Measurements from ENCODE around the gene ATF6. TPM values are rescaled to one million over a fixed set of nuclear protein-coding genes. Genes with fewer than 3 reads are reported as not detected.

Gene ATF6
- total and polyA plus RNA-seq, 4 donors: 10.0 to 22.5 (median 13.4) TPM

DNA sequence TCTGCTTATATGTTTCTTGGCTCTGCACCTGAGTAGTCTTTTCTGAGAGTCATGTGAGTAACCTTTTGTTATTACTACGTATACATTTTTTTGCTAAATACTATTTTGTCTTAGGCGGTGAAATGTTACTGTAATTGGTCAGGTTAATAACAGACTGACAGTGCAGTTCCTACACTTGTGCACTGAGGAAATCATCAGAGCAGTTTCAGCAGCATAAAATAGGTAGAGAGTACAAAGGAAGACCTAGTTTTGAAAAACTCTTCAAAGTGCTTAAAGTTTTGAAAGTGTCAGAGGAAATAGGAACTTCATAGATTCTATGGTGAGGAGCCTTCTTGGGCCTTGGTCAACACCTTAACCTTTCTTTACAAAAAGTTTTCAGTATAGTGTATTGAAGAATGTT, 11.1 kb downstream of the ATF6 start:
- TF ChIP-seq EGR1 (IDR thresholded peaks at IDR 0.05; ENCODE audit: low read depth in 2 of 2) (no peak), SP1 (IDR thresholded peaks at IDR 0.05) (no peak), FOXA1 (IDR thresholded peaks at IDR 0.05) (no peak), RXRA (IDR thresholded peaks at IDR 0.05) (no peak), FOXA2 (IDR thresholded peaks at IDR 0.05) (no peak), NR2F2 (IDR thresholded peaks at IDR 0.05) (no peak), HNF4A (conservative IDR thresholded peaks at IDR 0.05) (no peak), YY1 (IDR thresholded peaks at IDR 0.05) (no peak), RAD21 (IDR thresholded peaks at IDR 0.05) (no peak), JUND (IDR thresholded peaks at IDR 0.05) (no peak), GABPA (IDR thresholded peaks at IDR 0.05 in 1 of 2, conservative IDR thresholded peaks at IDR 0.05 in 1 of 2) (no peak), HNF4G (IDR thresholded peaks at IDR 0.05) (no peak), TAF1 (conservative IDR thresholded peaks at IDR 0.05) (no peak)
- TF ChIP-seq, protein P1, sequence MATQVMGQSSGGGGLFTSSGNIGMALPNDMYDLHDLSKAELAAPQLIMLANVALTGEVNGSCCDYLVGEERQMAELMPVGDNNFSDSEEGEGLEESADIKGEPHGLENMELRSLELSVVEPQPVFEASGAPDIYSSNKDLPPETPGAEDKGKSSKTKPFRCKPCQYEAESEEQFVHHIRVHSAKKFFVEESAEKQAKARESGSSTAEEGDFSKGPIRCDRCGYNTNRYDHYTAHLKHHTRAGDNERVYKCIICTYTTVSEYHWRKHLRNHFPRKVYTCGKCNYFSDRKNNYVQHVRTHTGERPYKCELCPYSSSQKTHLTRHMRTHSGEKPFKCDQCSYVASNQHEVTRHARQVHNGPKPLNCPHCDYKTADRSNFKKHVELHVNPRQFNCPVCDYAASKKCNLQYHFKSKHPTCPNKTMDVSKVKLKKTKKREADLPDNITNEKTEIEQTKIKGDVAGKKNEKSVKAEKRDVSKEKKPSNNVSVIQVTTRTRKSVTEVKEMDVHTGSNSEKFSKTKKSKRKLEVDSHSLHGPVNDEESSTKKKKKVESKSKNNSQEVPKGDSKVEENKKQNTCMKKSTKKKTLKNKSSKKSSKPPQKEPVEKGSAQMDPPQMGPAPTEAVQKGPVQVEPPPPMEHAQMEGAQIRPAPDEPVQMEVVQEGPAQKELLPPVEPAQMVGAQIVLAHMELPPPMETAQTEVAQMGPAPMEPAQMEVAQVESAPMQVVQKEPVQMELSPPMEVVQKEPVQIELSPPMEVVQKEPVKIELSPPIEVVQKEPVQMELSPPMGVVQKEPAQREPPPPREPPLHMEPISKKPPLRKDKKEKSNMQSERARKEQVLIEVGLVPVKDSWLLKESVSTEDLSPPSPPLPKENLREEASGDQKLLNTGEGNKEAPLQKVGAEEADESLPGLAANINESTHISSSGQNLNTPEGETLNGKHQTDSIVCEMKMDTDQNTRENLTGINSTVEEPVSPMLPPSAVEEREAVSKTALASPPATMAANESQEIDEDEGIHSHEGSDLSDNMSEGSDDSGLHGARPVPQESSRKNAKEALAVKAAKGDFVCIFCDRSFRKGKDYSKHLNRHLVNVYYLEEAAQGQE (IDR thresholded peaks at IDR 0.05): no peak
- TF ChIP-seq, protein P2, sequence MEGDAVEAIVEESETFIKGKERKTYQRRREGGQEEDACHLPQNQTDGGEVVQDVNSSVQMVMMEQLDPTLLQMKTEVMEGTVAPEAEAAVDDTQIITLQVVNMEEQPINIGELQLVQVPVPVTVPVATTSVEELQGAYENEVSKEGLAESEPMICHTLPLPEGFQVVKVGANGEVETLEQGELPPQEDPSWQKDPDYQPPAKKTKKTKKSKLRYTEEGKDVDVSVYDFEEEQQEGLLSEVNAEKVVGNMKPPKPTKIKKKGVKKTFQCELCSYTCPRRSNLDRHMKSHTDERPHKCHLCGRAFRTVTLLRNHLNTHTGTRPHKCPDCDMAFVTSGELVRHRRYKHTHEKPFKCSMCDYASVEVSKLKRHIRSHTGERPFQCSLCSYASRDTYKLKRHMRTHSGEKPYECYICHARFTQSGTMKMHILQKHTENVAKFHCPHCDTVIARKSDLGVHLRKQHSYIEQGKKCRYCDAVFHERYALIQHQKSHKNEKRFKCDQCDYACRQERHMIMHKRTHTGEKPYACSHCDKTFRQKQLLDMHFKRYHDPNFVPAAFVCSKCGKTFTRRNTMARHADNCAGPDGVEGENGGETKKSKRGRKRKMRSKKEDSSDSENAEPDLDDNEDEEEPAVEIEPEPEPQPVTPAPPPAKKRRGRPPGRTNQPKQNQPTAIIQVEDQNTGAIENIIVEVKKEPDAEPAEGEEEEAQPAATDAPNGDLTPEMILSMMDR (IDR thresholded peaks at IDR 0.05; ENCODE audit: low read depth, low read length, missing input control): no peak
- TF ChIP-seq, protein P3, sequence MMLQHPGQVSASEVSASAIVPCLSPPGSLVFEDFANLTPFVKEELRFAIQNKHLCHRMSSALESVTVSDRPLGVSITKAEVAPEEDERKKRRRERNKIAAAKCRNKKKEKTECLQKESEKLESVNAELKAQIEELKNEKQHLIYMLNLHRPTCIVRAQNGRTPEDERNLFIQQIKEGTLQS (IDR thresholded peaks at IDR 0.05): no peak
- TF ChIP-seq, protein P4, sequence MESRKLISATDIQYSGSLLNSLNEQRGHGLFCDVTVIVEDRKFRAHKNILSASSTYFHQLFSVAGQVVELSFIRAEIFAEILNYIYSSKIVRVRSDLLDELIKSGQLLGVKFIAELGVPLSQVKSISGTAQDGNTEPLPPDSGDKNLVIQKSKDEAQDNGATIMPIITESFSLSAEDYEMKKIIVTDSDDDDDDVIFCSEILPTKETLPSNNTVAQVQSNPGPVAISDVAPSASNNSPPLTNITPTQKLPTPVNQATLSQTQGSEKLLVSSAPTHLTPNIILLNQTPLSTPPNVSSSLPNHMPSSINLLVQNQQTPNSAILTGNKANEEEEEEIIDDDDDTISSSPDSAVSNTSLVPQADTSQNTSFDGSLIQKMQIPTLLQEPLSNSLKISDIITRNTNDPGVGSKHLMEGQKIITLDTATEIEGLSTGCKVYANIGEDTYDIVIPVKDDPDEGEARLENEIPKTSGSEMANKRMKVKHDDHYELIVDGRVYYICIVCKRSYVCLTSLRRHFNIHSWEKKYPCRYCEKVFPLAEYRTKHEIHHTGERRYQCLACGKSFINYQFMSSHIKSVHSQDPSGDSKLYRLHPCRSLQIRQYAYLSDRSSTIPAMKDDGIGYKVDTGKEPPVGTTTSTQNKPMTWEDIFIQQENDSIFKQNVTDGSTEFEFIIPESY (IDR thresholded peaks at IDR 0.05): no peak
- TF ChIP-seq, protein P5, sequence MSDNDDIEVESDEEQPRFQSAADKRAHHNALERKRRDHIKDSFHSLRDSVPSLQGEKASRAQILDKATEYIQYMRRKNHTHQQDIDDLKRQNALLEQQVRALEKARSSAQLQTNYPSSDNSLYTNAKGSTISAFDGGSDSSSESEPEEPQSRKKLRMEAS (IDR thresholded peaks at IDR 0.05): no peak
- no peak overlapping the region for H3K4me3 ChIP-seq (ENCODE audit: low read depth in 1 of 3, low read length in 3 of 3)
- H3K36me3 ChIP-seq (ENCODE audit: control insufficient read depth in 4 of 4, insufficient read depth in 3 of 4, low read depth in 1 of 4, low read length in 3 of 4): peaks cover 0 to 11% (median 7%) of the 10 kb centered on the region in 4 donors
- H3K4me1 ChIP-seq (ENCODE audit: control insufficient read depth in 4 of 4, insufficient read depth in 4 of 4, low read length in 3 of 4): peaks cover 0 to 9% (median 2%) of the 10 kb centered on the region in 4 donors
- no peak overlapping the region for H3K27ac ChIP-seq (ENCODE audit: low read depth in 1 of 2, low read length in 2 of 2)
- 92% methylated on average over 2 of the region's 2 CpGs for WGBS
- H3K9me3 ChIP-seq (ENCODE audit: control insufficient read depth in 4 of 4, low read length in 3 of 4): no peaks in the 10 kb centered on the region
- H3K27me3 ChIP-seq (ENCODE audit: control insufficient read depth in 4 of 4, insufficient read depth in 4 of 4, low read length in 3 of 4): no peaks in the 10 kb centered on the region
- no peak overlapping the region for H3K9ac ChIP-seq (ENCODE audit: low read depth in 1 of 2, low read length in 2 of 2)
- no peak for DNase-seq (ENCODE audit: low spot score)

All from liver (tissue), 9 donors.